ENCODE measurements around the gene ADCY9.

- TF ChIP-seq POLR2A (IDR thresholded peaks at IDR 0.05; ENCODE audit: low read depth, low read length) (no peak), POLR2AphosphoS5 (IDR thresholded peaks at IDR 0.05; ENCODE audit: low read depth, low read length) (no peak), TAF1 (IDR thresholded peaks at IDR 0.05; ENCODE audit: low read depth, low read length) (no peak), PAX5 (IDR thresholded peaks at IDR 0.05; ENCODE audit: insufficient read depth, low read length, severe bottlenecking) (no peak)
Measured at GRCh38 chr16:4034963-4035362, 81.3 kb downstream of the ADCY9 start.

All from GM12891 (cell line).